Neural progenitor cell (in vitro differentiated cells): ENCODE results near the gene MAD1L1. TPM values are rescaled to one million over a fixed set of nuclear protein-coding genes. Genes with fewer than 3 reads are reported as not detected.
A peak's percentile ranks its signal among the peaks of the same experiment; 100 is the strongest.

Experiments used
- DNase-seq: peaks from one replicate; pipeline ENCODE4 v3.0.0-alpha.2; 2016; ENCODE audit warnings: low spot score
- H2AFZ ChIP-seq: fragments of 200-600 bp; sonication (generic); replicated peaks from 2 replicates; pipeline ENCODE4 v1.6.1; 2016; ENCODE audit warnings: antibody characterized with exemption
- H3F3A ChIP-seq: fragments of 200-600 bp; sonication (generic); 2 replicates; pipeline ENCODE4 v1.6.1; 2016; ENCODE audit warnings: antibody characterized with exemption, low read depth
- H3K27ac ChIP-seq: fragments of 200-600 bp; sonication (generic); 2 replicates; pipeline ENCODE4 v1.5.1; 2016; ENCODE audit warnings: mild to moderate bottlenecking
- H3K27me3 ChIP-seq: fragments of 200-600 bp; sonication (generic); 2 replicates; pipeline ENCODE4 v1.6.1; 2016; ENCODE audit warnings: mild to moderate bottlenecking, moderate library complexity
- H3K36me3 ChIP-seq: fragments of 200-600 bp; sonication (generic); 2 replicates; pipeline ENCODE4 v1.5.1; 2016
- H3K4me1 ChIP-seq: fragments of 200-600 bp; sonication (generic); 2 replicates; pipeline ENCODE4 v1.6.1; 2016; ENCODE audit warnings: mixed run types
- H3K4me2 ChIP-seq: fragments of 200-600 bp; sonication (generic); 2 replicates; pipeline ENCODE4 v1.6.1; 2016
- H3K4me3 ChIP-seq: fragments of 200-600 bp; sonication (generic); 2 replicates; pipeline ENCODE4 v1.5.1; 2016
- H3K79me2 ChIP-seq: fragments of 200-600 bp; sonication (generic); 2 replicates; pipeline ENCODE4 v1.6.1; 2016; ENCODE audit warnings: low read depth
- H3K9ac ChIP-seq: fragments of 200-600 bp; sonication (generic); 2 replicates; pipeline ENCODE4 v1.6.1; 2016
- H3K9me3 ChIP-seq: fragments of 200-600 bp; sonication (generic); 2 replicates; pipeline ENCODE4 v1.5.1; 2016; ENCODE audit warnings: low read depth
- H4K20me1 ChIP-seq: fragments of 200-600 bp; sonication (generic); 2 replicates; pipeline ENCODE4 v1.6.1; 2016; ENCODE audit warnings: low read depth
- H3K27ac Mint-ChIP-seq: 3 replicates; pipeline ENCODE4 v1.8.0; 2021; ENCODE audit warnings: mixed read lengths
- H3K27me3 Mint-ChIP-seq: 2 replicates; pipeline ENCODE4 v1.8.0; 2022; ENCODE audit warnings: low read depth, mild to moderate bottlenecking, inconsistent platforms, moderate library complexity, mixed read lengths; ENCODE audit not compliant: insufficient read depth
- H3K36me3 Mint-ChIP-seq: 3 replicates; pipeline ENCODE4 v1.8.0; 2021; ENCODE audit warnings: mixed read lengths
- H3K4me1 Mint-ChIP-seq: 3 replicates; pipeline ENCODE4 v1.8.0; 2021; ENCODE audit warnings: mixed read lengths
- H3K4me3 Mint-ChIP-seq: 3 replicates; pipeline ENCODE4 v1.8.0; 2021; ENCODE audit warnings: mild to moderate bottlenecking, moderate library complexity, mixed read lengths
- H3K9me3 Mint-ChIP-seq: 3 replicates; pipeline ENCODE4 v1.8.0; 2020; ENCODE audit warnings: mixed read lengths
- CTCF ChIP-seq: fragments of 200-600 bp; sonication (generic); IDR thresholded peaks from 2 replicates; pipeline ENCODE4 v1.5.1; 2017; ENCODE audit warnings: antibody characterized with exemption, mild to moderate bottlenecking
- EZH2 ChIP-seq: fragments of 200-600 bp; sonication (generic); IDR thresholded peaks from 2 replicates; pipeline ENCODE4 v1.6.1; 2017; ENCODE audit warnings: antibody characterized with exemption, mild to moderate bottlenecking, moderate library complexity
- EZH2phosphoT487 ChIP-seq: fragments of 200-600 bp; sonication (generic); IDR thresholded peaks from 2 replicates; pipeline ENCODE4 v1.6.1; 2017; ENCODE audit warnings: antibody characterized with exemption
- total RNA-seq: library from RNA; depleted of rRNA; stranded (reverse); fragments of >200 nt; gene quantifications from 2 replicates; pipeline ENCODE4 v1.2.3, GENCODE V29; 2015; ENCODE audit warnings: low replicate concordance

The MAD1L1 gene
- total RNA-seq, 1 donor from 2014 or later, result 23.7 TPM

GRCh38 chr7:2233926-2234325 lies 1.2 kb upstream of the MAD1L1 start:
- Mint-ChIP-seq H3K27ac (no peak overlapping the region), H3K9me3 (no peaks in the 10 kb centered on the region), H3K36me3 (peaks cover 13% of the 10 kb centered on the region), H3K4me1 (peaks cover 18% of the 10 kb centered on the region), H3K4me3 (peak overlapping the region; percentile 96), H3K27me3 (peaks cover under 1% of the 10 kb centered on the region)
- no peak for DNase-seq
- peaks cover 37% of the 10 kb centered on the region for H3K79me2 ChIP-seq
- H3K27me3 ChIP-seq, result no peaks in the 10 kb centered on the region
- no peaks in the 10 kb centered on the region for H3K9me3 ChIP-seq
- peaks cover 31% of the 10 kb centered on the region for H4K20me1 ChIP-seq
- peak overlapping the region; percentile 92 for H3K4me2 ChIP-seq
- no peak for TF ChIP-seq EZH2phosphoT487
- no peak for TF ChIP-seq CTCF
- TF ChIP-seq EZH2, result no peak
- H2AFZ ChIP-seq, result no peak overlapping the region
- H3K4me3 ChIP-seq, result no peak overlapping the region
- peaks cover 26% of the 10 kb centered on the region for H3F3A ChIP-seq
- no peak overlapping the region for H3K9ac ChIP-seq
- H3K36me3 ChIP-seq, result peaks cover 5% of the 10 kb centered on the region
- no peak overlapping the region for H3K27ac ChIP-seq
- peaks cover 5% of the 10 kb centered on the region for H3K4me1 ChIP-seq

GRCh38 chr7:2231992-2232765 lies 566 bp downstream of the MAD1L1 start:
- H3K27me3 ChIP-seq, result no peaks in the 10 kb centered on the region
- peaks cover 18% of the 10 kb centered on the region for H3K4me1 Mint-ChIP-seq
- H3K9me3 Mint-ChIP-seq, result no peaks in the 10 kb centered on the region
- peak overlapping the region; percentile 12 for H3K27ac Mint-ChIP-seq
- H3K9me3 ChIP-seq, result no peaks in the 10 kb centered on the region
- peak overlapping the region; percentile 84 for H2AFZ ChIP-seq
- peaks cover 9% of the 10 kb centered on the region for H3K36me3 Mint-ChIP-seq
- H3K9ac ChIP-seq, result peak overlapping the region; percentile 99
- H3K4me2 ChIP-seq, result peak overlapping the region; percentile 92
- H3K4me3 ChIP-seq, result peak overlapping the region; percentile 92
- TF ChIP-seq CTCF, result no peak
- no peak for TF ChIP-seq EZH2phosphoT487
- TF ChIP-seq EZH2, result no peak
- peaks cover 4% of the 10 kb centered on the region for H3K27me3 Mint-ChIP-seq
- H3K36me3 ChIP-seq, result peaks cover 5% of the 10 kb centered on the region
- H3K79me2 ChIP-seq, result peaks cover 53% of the 10 kb centered on the region
- H3K27ac ChIP-seq, result peak overlapping the region; percentile 2
- peak overlapping the region; percentile 87 for H3K4me3 Mint-ChIP-seq
- peak; percentile 77 for DNase-seq
- peaks cover 5% of the 10 kb centered on the region for H3K4me1 ChIP-seq
- H3F3A ChIP-seq, result peaks cover 26% of the 10 kb centered on the region
- peaks cover 31% of the 10 kb centered on the region for H4K20me1 ChIP-seq

- no peaks in the 10 kb centered on the region for H3K9me3 Mint-ChIP-seq
- TF ChIP-seq EZH2, result no peak
- no peak for TF ChIP-seq EZH2phosphoT487
- no peak for TF ChIP-seq CTCF
- Histone ChIP-seq H3K4me2 (no peak overlapping the region), H4K20me1 (peaks cover 31% of the 10 kb centered on the region), H3K9ac (peak overlapping the region; percentile 14), H3K27ac (no peak overlapping the region), H3K27me3 (no peaks in the 10 kb centered on the region), H3K9me3 (no peaks in the 10 kb centered on the region), H2AFZ (no peak overlapping the region), H3K36me3 (peaks cover 5% of the 10 kb centered on the region), H3K4me3 (no peak overlapping the region), H3K79me2 (peaks cover 60% of the 10 kb centered on the region), H3K4me1 (peaks cover 5% of the 10 kb centered on the region), H3F3A (peaks cover 26% of the 10 kb centered on the region)
- H3K27me3 Mint-ChIP-seq, result peaks cover 4% of the 10 kb centered on the region
- peaks cover 18% of the 10 kb centered on the region for H3K4me1 Mint-ChIP-seq
- no peak overlapping the region for H3K27ac Mint-ChIP-seq
- peaks cover 8% of the 10 kb centered on the region for H3K36me3 Mint-ChIP-seq
- no peak overlapping the region for H3K4me3 Mint-ChIP-seq
- no peak for DNase-seq
These were observed 1.9 kb downstream of the MAD1L1 start for GRCh38 chr7:2230882-2231281.
